ENCODE measurements around the gene POPDC3. TPM values are rescaled to one million over a fixed set of nuclear protein-coding genes. Genes with fewer than 3 reads are reported as not detected.
"Not testable (repeated sequence)": the region's sequence is repeated elsewhere in the genome, so short reads cannot be mapped to it uniquely, and the experiment has no call there.

Gene POPDC3
- total and polyA plus RNA-seq, 10 of the 15 experiments (the other 5 are each of a cell fraction or from before 2014, with no cell fraction given) = 1.6 TPM; not detected in 9

- no peak for TF ChIP-seq IRF4 (IDR thresholded peaks at IDR 0.05; ENCODE audit: low read depth, low read length)
- no peak for TF ChIP-seq TAF1 (IDR thresholded peaks at IDR 0.05; ENCODE audit: borderline replicate concordance, low read depth, low read length)
- TF ChIP-seq ZNF24 (IDR thresholded peaks at IDR 0.05) = no peak
- no peak for TF ChIP-seq ZNF274 (IDR thresholded peaks at IDR 0.05; ENCODE audit: insufficient read depth, insufficient read length)
- TF ChIP-seq ZNF217 (IDR thresholded peaks at IDR 0.05) = no peak
- no peak for TF ChIP-seq ASH2L (IDR thresholded peaks at IDR 0.05; ENCODE audit: borderline replicate concordance, low read depth)
Observed at GRCh38 chr6:105174512-105174911, 5.3 kb downstream of the POPDC3 start (continued).

GRCh38 chr6:105172515-105172914, 7.3 kb downstream of the POPDC3 start:
- in situ Hi-C loops (cut with MboI); ATAC-seq; intact Hi-C loops (cut with micrococcal nuclease; ENCODE audit: unreplicated experiment); RAD21 ChIA-PET (ENCODE audit: unreplicated experiment); H3K79me2 ChIP-seq (ENCODE audit: control insufficient read depth, insufficient read depth, low read length); H3K9me3 ChIP-seq (replicated peaks; ENCODE audit: control insufficient read depth, insufficient read depth, low read length); H4K20me1 ChIP-seq (ENCODE audit: control insufficient read depth, insufficient read depth); H3K27me3 ChIP-seq (replicated peaks in 1 of 2; ENCODE audit: control insufficient read depth in 2 of 2, insufficient read depth in 2 of 2, low read length in 1 of 2); H2AFZ ChIP-seq (ENCODE audit: control insufficient read depth, low read depth, low read length); FAIRE-seq; SMC1A ChIA-PET (ENCODE audit: uncharacterized antibody, unreplicated experiment); H3K4me2 ChIP-seq (ENCODE audit: control insufficient read depth, insufficient read depth); H3K4me3 ChIP-seq; H3K9ac ChIP-seq (ENCODE audit: control insufficient read depth, insufficient read depth, low read length); H3K36me3 ChIP-seq (ENCODE audit: control insufficient read depth in 2 of 2, insufficient read depth in 2 of 2, low read length in 1 of 2); POLR2A ChIA-PET; DNase-seq (ENCODE audit: low read depth, low spot score); BruUV-seq (replicated peaks); H3K4me1 ChIP-seq (ENCODE audit: control insufficient read depth, insufficient read depth, low read length); H3K27ac ChIP-seq (ENCODE audit: control insufficient read depth, insufficient read depth); CTCF ChIA-PET: not testable (repeated sequence)
- 50% methylated on average over 1 of the region's 4 CpGs for WGBS (ENCODE audit: insufficient coverage, insufficient replicate concordance, low lambda C conversion rate, missing lambda C conversion rate)

GRCh38 chr6:105170059-105170458, 9.8 kb downstream of the POPDC3 start:
- DNase-seq (ENCODE audit: low read depth, low spot score) (no peak), FAIRE-seq (no peak), ATAC-seq (no peak)
- H3K4me2 ChIP-seq (ENCODE audit: control insufficient read depth, insufficient read depth) = no peak overlapping the region
- POLR2A ChIA-PET = no interaction called here
- no peaks in the 10 kb centered on the region for H3K36me3 ChIP-seq (ENCODE audit: control insufficient read depth in 2 of 2, insufficient read depth in 2 of 2, low read length in 1 of 2)
- BruUV-seq (replicated peaks) = no TSS peak
- H3K27ac ChIP-seq (ENCODE audit: control insufficient read depth, insufficient read depth) = no peak overlapping the region
- no peaks in the 10 kb centered on the region for H3K9me3 ChIP-seq (replicated peaks; ENCODE audit: control insufficient read depth, insufficient read depth, low read length)
- no peaks in the 10 kb centered on the region for H3K4me1 ChIP-seq (ENCODE audit: control insufficient read depth, insufficient read depth, low read length)
- WGBS (ENCODE audit: insufficient coverage, insufficient replicate concordance, low lambda C conversion rate, missing lambda C conversion rate) = 0% methylated on average over 1 of the region's 1 CpG
- no peak overlapping the region for H3K9ac ChIP-seq (ENCODE audit: control insufficient read depth, insufficient read depth, low read length)
- intact Hi-C loops (cut with micrococcal nuclease; ENCODE audit: unreplicated experiment) = no loop called here
- RAD21 ChIA-PET (ENCODE audit: unreplicated experiment) = no interaction called here
- no peaks in the 10 kb centered on the region; a peak in 1 of 4 replicates for H3K27me3 ChIP-seq (replicated peaks in 1 of 2; ENCODE audit: control insufficient read depth in 2 of 2, insufficient read depth in 2 of 2, low read length in 1 of 2)
- H3K4me3 ChIP-seq = no peak overlapping the region
- CTCF ChIA-PET = no interaction called here
- no peaks in the 10 kb centered on the region for H3K79me2 ChIP-seq (ENCODE audit: control insufficient read depth, insufficient read depth, low read length)
- H2AFZ ChIP-seq (ENCODE audit: control insufficient read depth, low read depth, low read length) = no peak overlapping the region
- SMC1A ChIA-PET (ENCODE audit: uncharacterized antibody, unreplicated experiment) = no interaction called here
- no peaks in the 10 kb centered on the region for H4K20me1 ChIP-seq (ENCODE audit: control insufficient read depth, insufficient read depth)
- in situ Hi-C loops (cut with MboI) = no loop called here
- TF ChIP-seq ZSCAN29 (IDR thresholded peaks at IDR 0.05) (no peak), ZNF622 (IDR thresholded peaks at IDR 0.05) (no peak), JUNB (IDR thresholded peaks at IDR 0.05) (no peak), MXI1 (IDR thresholded peaks at IDR 0.05; ENCODE audit: low read depth, low read length) (no peak), TCF7 (IDR thresholded peaks at IDR 0.05; ENCODE audit: borderline replicate concordance) (no peak), NFIC (IDR thresholded peaks at IDR 0.05; ENCODE audit: low read depth, low read length) (no peak), ZNF687 (IDR thresholded peaks at IDR 0.05) (no peak)

Data from GM12878 (cell line).